NT2/D1 (cell line): Measurements from ENCODE around the gene CREB3L2.
"Not testable (repeated sequence)": the region's sequence is repeated elsewhere in the genome, so short reads cannot be mapped to it uniquely, and the experiment has no call there.

Experiments
- DNase-seq: peaks from one replicate; pipeline ENCODE4 v3.0.0-alpha.2; 2011; ENCODE audit warnings: low read depth, low spot score
- H3K27me3 ChIP-seq: 2 replicates; pipeline ENCODE4 v1.6.0; 2011; ENCODE audit warnings: mild to moderate bottlenecking; ENCODE audit not compliant: insufficient read length, insufficient read depth
- H3K36me3 ChIP-seq: 2 replicates; pipeline ENCODE4 v1.6.1; 2011; ENCODE audit warnings: mild to moderate bottlenecking, low read length, mixed read lengths; ENCODE audit not compliant: insufficient read depth, insufficient read length
- H3K4me1 ChIP-seq: 2 replicates; pipeline ENCODE4 v1.5.1; 2011; ENCODE audit not compliant: insufficient read depth, insufficient read length
- H3K4me3 ChIP-seq: 2 replicates; pipeline ENCODE4 v1.5.1; 2011; ENCODE audit warnings: low read depth; ENCODE audit not compliant: insufficient read length
- H3K9ac ChIP-seq: 2 replicates; pipeline ENCODE4 v1.6.0; 2011; ENCODE audit warnings: low read depth; ENCODE audit not compliant: insufficient read length
- H3K9me3 ChIP-seq: 2 replicates; pipeline ENCODE4 v1.5.1; 2011; ENCODE audit warnings: mild to moderate bottlenecking, low read length; ENCODE audit not compliant: insufficient read depth
- SUZ12 ChIP-seq: IDR thresholded peaks from 2 replicates; pipeline ENCODE4 v1.6.1; 2011; ENCODE audit not compliant: insufficient read length, insufficient read depth; ENCODE audit errors: extremely low read depth
- YY1 ChIP-seq: IDR thresholded peaks from 2 replicates; pipeline ENCODE4 v1.6.1; 2011; ENCODE audit not compliant: insufficient read length, insufficient read depth
- ZNF274 ChIP-seq: IDR thresholded peaks from 2 replicates; pipeline ENCODE4 v1.6.1; 2011; ENCODE audit warnings: mild to moderate bottlenecking, low read depth, low read length

The CREB3L2 gene

DNA sequence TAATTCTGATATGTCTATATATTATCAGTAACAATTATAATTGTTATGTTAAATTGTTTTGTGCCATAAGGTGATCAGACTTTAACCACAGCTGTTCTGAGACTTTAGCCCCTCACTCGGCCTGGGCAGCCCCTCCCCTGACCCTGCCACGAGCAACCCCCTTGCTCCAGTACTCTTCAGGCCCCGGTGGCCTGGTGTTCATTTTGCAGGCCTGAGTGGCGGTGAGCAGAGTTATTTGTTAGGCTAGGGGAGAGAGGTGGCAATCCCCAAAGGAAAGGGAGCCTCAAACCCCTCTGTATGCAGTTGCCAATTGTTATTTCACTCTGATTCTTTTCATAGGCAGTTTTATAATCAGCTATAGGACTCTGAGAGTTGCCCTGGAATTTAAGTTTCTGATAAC, 22.9 kb upstream of the CREB3L2 start:
- Histone ChIP-seq H3K9me3 (peaks cover 36% of the 10 kb centered on the region; the same call in 1 of the 2 replicates), H3K36me3 (no peaks in the 10 kb centered on the region), H3K27me3 (no peaks in the 10 kb centered on the region), H3K4me3 (no peak overlapping the region), H3K4me1 (no peaks in the 10 kb centered on the region), H3K9ac (no peak overlapping the region)
- no peak for TF ChIP-seq YY1
- DNase-seq = no peak

DNA sequence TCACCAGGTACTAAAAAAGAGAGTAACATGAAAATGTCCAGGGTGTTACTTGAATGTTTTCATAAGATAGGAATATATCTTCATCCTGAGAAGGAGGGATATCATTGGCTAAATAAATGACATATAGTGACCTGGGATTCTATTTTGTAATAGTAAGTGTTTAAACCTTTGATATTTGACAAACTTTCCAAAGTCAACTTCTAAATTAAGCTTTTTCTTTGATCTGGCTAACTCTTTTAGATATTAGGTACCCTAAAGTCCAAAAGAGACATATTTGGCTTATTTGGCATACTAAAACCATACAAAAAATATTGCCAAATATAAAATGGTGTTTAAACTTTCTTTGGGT, 22.4 kb upstream of the CREB3L2 start:
- Histone ChIP-seq H3K36me3 (no peaks in the 10 kb centered on the region), H3K9me3 (peaks cover 36% of the 10 kb centered on the region; the same call in 1 of the 2 replicates), H3K4me1 (no peaks in the 10 kb centered on the region), H3K9ac (no peak overlapping the region), H3K4me3 (no peak overlapping the region), H3K27me3 (no peaks in the 10 kb centered on the region)
- no peak for DNase-seq
- TF ChIP-seq YY1 = no peak
- TF ChIP-seq ZNF274 = no peak
- TF ChIP-seq SUZ12 = no peak

DNA sequence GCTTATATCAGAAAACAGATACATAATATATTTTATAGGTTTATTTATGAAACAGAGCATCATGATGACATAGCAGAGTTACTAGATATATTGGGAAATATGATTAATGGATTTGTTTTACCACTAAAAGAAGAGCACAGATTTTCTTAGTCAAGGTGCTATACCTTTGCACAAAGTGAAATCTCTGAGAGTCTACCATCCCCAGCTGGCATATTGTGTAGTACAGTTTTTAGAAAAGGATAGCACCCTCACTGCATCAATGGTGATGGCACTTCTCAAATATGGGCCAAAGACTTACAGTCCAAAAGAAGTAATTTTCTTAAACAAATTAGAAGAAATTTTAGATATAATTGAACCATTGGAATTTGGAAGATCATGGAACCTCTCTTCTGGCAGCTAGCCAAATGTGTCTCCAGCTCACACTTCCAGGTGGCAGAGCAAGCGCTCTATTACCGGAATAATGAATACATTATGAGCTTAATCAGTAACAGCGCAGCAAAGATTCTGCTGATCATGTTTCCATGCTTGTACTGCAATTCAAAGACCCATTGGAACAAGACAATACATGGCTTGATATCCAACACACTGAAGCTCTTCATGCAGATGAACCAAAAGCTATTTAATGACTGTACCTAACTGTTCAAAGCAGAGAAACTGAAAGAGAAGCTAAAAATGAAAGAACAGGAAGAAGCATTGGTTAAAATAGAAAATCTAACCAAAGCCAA, 21.9 kb upstream of the CREB3L2 start:
- H3K9ac ChIP-seq = no peak overlapping the region
- H3K9me3 ChIP-seq = peaks cover 36% of the 10 kb centered on the region; the same call in 1 of the 2 replicates
- DNase-seq = no peak
- no peaks in the 10 kb centered on the region for H3K27me3 ChIP-seq
- no peaks in the 10 kb centered on the region for H3K4me1 ChIP-seq
- no peaks in the 10 kb centered on the region for H3K36me3 ChIP-seq
- TF ChIP-seq SUZ12 (no peak), YY1 (no peak), ZNF274 (no peak)
- no peak overlapping the region for H3K4me3 ChIP-seq

DNA sequence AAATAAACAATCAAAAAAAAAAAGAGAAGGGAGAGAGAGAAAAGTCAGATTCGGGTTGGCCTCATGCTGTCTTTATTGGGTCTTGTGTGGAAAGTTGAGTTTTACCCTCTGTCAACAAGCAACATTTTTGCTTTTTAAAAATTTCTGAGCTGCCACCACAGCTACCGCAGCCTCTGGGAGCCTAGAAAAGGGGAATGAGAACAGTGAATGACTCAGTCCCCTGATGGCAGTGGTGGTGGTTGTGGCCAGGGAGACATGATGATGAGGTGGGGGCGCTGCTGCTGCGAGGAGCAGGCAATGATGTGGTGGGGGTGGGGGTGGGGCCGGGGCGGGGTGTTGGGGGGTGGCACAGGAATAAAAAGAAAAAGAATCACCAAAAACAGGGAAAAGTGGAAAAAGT, 20.0 kb upstream of the CREB3L2 start:
- TF ChIP-seq ZNF274 = no peak
- no peak for TF ChIP-seq YY1
- no peak for TF ChIP-seq SUZ12
- H3K9ac ChIP-seq = no peak overlapping the region
- H3K9me3 ChIP-seq = peaks cover 29% of the 10 kb centered on the region; the same call in 1 of the 2 replicates
- no peaks in the 10 kb centered on the region for H3K4me1 ChIP-seq
- DNase-seq = no peak
- no peaks in the 10 kb centered on the region for H3K36me3 ChIP-seq
- no peak overlapping the region for H3K4me3 ChIP-seq
- no peaks in the 10 kb centered on the region for H3K27me3 ChIP-seq

DNA sequence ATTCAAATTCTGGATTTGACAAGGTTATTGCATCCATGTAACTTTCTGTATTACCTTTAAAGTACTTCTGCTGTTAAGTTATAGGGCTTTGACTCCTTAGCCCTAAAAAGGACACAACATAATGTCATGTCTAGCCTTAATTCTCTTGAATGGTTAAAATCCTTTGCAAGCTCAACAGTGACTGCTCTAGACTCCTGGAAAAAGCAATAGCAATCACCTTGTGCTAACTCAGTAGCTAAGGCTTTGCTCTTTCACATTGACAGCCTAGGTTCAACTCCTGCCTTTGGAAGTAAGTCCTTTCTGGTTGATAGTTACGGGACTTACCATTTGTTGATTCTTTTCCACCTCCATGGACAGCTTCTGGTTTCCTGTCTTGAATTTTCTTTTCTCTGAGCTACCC, 16.1 kb upstream of the CREB3L2 start:
- Histone ChIP-seq H3K4me1 (no peaks in the 10 kb centered on the region), H3K9ac (no peak overlapping the region), H3K36me3 (no peaks in the 10 kb centered on the region), H3K9me3 (peaks cover 4% of the 10 kb centered on the region; the same call in 1 of the 2 replicates), H3K27me3 (no peaks in the 10 kb centered on the region), H3K4me3 (no peak overlapping the region)
- no peak for DNase-seq
- no peak for TF ChIP-seq YY1
- TF ChIP-seq ZNF274 = no peak
- TF ChIP-seq SUZ12 = no peak

DNA sequence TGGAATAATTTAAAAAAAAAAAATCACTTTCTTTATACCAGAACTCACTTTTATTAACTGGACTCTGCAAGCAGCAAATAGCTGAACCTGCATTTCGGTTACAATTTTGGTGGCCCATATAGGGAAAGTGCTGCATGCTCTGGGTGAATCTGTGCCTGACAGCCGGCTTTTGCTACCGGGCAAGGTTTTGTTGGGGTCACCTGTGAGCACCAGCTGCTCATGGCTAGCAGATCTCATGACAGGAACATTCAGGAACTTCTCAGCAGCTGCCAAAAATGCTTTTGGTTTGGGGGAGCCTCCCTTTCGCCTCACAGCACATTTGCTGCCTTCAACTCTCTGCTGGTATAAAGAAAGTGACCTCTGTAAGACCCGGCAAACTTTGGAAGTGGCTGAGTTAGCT, 13.2 kb upstream of the CREB3L2 start:
- H3K27me3 ChIP-seq = no peaks in the 10 kb centered on the region
- no peaks in the 10 kb centered on the region for H3K36me3 ChIP-seq
- no peak overlapping the region for H3K4me3 ChIP-seq
- H3K9me3 ChIP-seq = peaks cover 4% of the 10 kb centered on the region; the same call in 1 of the 2 replicates
- no peak for DNase-seq
- H3K9ac ChIP-seq = no peak overlapping the region
- TF ChIP-seq ZNF274 = no peak
- TF ChIP-seq YY1 = no peak
- TF ChIP-seq SUZ12 = no peak
- H3K4me1 ChIP-seq = no peaks in the 10 kb centered on the region

DNA sequence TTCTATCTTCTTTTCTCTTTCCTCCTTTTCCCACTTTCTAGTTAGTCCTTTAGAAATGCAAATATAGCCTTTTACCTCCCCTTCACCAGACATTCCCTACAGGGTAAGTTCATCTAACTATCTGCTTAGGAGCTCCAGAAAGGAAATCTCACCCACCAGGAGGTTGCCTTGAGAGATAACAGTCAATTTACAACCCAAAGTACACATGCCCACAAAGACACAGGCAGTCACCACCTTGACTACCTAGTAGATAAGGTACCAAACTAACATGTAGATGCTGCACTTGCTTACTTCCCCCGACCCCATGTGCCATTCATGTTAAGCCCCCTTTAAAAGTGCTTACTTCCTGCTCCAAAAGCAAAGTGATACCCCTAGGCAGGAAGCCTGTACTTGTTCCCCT, 12.8 kb upstream of the CREB3L2 start:
- no peak for DNase-seq
- Histone ChIP-seq H3K9ac (no peak overlapping the region), H3K9me3 (peaks cover 4% of the 10 kb centered on the region; the same call in 1 of the 2 replicates), H3K4me3 (no peak overlapping the region), H3K36me3 (no peaks in the 10 kb centered on the region), H3K27me3 (no peaks in the 10 kb centered on the region), H3K4me1 (no peaks in the 10 kb centered on the region)
- TF ChIP-seq YY1 = no peak
- TF ChIP-seq SUZ12 = no peak
- no peak for TF ChIP-seq ZNF274

DNA sequence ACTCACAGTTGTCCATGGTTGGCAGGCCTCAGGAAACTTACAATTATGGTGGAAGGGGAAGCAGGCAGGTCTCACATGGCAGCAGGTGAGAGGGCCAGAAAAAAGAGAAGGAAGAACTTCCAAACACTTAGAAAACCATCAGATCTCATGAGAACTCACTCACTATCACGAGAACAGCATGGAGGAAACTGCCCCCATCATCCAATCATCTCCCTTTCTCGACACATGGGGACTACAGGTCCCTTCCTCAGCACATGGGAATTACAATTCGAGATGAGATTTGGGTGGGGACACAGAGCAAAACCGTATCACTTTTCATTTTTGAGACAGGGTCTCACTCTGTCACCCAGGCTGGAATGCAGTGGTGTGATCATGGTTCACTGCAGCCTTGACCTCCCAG, 12.3 kb upstream of the CREB3L2 start:
- H3K9ac ChIP-seq, H3K9me3 ChIP-seq, H3K36me3 ChIP-seq, H3K27me3 ChIP-seq, DNase-seq, H3K4me1 ChIP-seq, H3K4me3 ChIP-seq: not testable (repeated sequence)
